Cardiac fibroblast (primary cell): Measurements from ENCODE around the gene RNASEH2A.

Experiments used
- DNase-seq, 2 donors: peaks; one replicate each; pipeline versions ENCODE4 v3.0.0 to v3.0.0-alpha.2; 2010; ENCODE audit warnings: low read depth in 2 of 2
- H3K4me3 ChIP-seq, 2 donors: replicated peaks in 1 of 2; 1 replicate in 1 of 2; 2 replicates in 1 of 2; pipeline ENCODE4 v1.5.1; 2011; ENCODE audit warnings: low read depth in 2 of 2, low read length in 2 of 2, mild to moderate bottlenecking in 2 of 2, moderate library complexity in 1 of 2
- TF ChIP-seq, protein P1 (sequence below): IDR thresholded peaks from one replicate; pipeline ENCODE4 v1.5.1; 2011; ENCODE audit warnings: low read depth, mild to moderate bottlenecking, low read length, inconsistent platforms

Gene RNASEH2A

DNA sequence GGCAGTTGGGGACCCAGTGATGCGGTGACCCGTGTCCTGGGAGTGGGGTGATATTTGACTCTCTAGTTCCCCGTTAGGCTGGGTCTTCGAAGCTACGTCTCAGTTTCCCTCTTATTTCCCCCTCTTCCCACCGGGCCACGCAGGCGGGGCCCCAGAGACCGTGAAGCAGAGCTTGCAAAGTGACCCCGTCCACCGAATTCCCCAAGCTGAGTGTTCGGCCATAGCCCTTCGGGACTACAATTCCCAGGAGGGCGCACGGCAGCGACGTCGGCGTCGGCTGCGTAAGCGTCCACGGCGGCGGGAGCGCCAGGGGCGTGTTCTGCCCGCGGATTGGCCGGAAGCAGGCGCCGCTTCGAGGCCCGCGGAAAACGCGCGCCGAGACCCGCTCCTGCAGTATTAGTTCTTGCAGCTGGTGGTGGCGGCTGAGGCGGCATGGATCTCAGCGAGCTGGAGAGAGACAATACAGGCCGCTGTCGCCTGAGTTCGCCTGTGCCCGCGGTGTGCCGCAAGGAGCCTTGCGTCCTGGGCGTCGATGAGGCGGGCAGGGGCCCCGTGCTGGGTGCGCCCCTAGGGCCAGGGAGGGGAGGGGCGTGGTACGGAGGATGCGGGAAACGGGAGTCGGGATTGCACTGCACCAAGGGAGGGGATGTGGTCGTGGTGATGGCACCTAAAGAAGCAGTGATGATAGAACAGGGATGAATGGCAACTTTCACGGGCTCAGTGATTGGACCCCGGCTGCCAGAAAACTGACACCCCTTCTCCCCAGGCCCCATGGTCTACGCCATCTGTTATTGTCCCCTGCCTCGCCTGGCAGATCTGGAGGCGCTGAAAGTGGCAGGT is at the start of gene RNASEH2A:
Gene RNASEH2A, plus strand, starts transcription at position 343 of the 840 bp plus-strand sequence. Its CDS starts 90 bp downstream, at position 433.
- TF ChIP-seq, protein P1, sequence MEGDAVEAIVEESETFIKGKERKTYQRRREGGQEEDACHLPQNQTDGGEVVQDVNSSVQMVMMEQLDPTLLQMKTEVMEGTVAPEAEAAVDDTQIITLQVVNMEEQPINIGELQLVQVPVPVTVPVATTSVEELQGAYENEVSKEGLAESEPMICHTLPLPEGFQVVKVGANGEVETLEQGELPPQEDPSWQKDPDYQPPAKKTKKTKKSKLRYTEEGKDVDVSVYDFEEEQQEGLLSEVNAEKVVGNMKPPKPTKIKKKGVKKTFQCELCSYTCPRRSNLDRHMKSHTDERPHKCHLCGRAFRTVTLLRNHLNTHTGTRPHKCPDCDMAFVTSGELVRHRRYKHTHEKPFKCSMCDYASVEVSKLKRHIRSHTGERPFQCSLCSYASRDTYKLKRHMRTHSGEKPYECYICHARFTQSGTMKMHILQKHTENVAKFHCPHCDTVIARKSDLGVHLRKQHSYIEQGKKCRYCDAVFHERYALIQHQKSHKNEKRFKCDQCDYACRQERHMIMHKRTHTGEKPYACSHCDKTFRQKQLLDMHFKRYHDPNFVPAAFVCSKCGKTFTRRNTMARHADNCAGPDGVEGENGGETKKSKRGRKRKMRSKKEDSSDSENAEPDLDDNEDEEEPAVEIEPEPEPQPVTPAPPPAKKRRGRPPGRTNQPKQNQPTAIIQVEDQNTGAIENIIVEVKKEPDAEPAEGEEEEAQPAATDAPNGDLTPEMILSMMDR: no peak
- H3K4me3 ChIP-seq: peak within 1 kb of the TSS; percentile 83
- DNase-seq: peak; percentile 92 to 95

DNA sequence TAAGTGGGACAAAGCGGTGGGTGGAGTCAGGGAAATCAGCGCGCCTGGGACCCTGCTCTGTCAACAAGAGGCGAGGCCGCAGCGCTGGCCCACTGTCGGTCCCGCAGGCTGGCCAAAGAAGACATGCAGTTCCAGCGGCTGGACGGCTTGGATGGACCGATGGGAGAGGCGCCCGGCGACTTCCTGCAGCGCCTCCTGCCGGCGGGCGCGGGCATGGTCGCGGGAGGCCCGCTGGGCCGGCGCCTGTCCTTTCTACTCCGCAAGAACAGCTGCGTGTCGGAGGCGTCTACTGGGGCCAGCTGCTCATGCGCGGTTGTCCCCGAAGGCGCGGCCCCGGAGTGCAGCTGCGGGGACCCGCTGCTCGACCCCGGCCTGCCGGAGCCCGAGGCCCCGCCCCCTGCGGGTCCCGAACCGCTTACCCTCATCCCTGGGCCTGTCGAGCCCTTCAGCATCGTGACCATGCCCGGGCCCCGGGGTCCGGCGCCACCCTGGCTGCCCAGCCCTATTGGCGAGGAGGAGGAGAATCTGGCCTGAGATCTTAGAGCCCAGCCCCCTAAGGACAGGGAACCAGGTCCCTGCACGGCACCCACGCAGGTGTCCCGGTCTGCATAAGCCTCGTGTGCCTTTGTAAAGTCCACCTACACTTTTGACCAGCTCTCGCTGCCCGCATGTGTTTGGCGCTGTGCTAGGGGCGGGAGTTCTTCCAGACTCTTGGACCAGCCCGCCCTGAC is 48.7 kb upstream of the RNASEH2A start:
- DNase-seq: peak; percentile 80 to 83
- peak overlapping the region; percentile 32 to 47 for H3K4me3 ChIP-seq
- TF ChIP-seq, protein P1: peak; percentile 71

DNA sequence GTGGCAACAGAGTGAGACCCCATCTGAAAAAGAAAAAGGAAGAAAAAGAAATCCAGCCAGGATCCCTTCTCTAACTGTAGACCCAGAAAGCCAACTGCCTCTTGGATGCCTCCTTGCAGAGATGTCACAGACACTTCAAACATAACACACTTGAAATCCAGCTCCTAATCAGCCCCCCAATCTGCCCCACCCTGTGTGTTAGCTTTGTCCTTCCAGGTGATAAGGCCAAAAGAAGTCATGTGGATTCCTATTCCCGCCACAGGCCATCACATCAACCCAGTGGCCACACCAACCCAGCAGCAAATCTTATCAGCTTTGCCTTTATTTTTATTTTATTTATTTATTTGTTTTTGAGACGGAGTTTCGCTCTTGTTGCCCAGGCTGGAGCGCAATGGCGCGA is 46.7 kb upstream of the RNASEH2A start:
- H3K4me3 ChIP-seq: no peak overlapping the region
- no peak for DNase-seq
- TF ChIP-seq, protein P1: no peak

DNA sequence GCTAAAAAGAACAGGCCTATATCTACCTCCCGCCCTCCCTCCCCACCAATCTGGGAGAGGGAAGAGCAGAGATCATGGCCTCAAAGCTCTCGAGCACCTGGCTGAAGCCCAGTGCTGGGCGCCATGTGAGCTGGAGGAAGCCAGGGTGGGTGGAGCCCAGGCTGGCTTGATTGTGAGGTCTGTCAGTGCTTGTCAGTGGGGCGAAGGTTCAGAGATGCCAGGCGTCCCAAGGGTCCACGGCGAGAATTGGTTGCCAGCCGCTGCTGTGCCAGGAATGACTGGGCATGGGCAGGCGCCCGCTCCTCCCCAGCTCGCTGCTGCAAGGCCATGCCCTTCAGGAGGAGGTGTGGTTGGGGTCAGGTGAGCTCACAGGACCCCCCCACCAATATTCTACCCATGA is 43.3 kb upstream of the RNASEH2A start:
- TF ChIP-seq, protein P1: no peak
- no peak overlapping the region for H3K4me3 ChIP-seq
- DNase-seq: no peak

DNA sequence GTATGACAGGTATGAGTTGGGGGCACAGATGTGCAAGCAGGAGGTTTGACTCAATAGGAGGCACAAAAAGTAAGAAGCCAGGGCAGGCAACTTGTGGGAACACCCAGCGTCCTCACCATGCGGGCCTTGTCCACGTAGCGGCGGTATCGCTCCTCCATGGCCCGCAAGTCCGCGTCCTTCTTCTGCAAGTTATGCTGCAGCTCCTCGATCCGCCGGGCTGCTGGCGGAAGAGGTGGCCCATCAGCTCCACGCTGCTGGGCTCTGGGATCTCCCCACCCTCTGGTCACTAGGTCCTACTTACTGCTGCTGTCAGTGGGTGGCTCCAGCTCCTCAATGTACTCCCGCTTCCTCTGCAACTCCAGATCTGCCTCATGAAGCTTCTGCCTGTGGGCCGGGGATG is 41.7 kb upstream of the RNASEH2A start:
- H3K4me3 ChIP-seq: no peak overlapping the region
- no peak for DNase-seq
- TF ChIP-seq, protein P1: no peak

DNA sequence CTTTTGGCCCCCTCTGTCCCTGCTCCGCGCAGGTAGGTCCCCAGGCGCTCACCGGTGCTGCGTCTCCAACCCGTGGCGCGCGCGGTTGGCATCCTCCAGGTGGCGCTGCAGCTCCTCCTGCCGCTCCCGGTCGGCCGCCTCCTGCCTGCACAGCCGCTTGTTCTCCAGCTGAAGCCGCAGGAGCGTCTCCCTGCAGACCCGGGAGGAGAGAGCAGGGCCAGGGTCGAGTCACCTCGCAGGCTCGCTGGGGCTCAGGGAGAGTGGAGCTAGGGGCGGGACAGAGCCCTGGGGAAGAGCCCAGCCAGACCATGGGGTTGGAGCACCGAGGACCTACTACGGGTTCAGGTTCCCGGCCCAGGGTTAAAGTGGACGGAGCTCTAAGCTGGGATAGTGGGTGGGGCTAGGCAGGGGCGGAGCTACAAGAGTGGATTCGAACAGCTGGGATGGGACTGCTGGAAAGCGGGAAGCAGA is 40.3 kb upstream of the RNASEH2A start:
- peak; percentile 74 to 75 for DNase-seq
- TF ChIP-seq, protein P1: peak; percentile 59
- H3K4me3 ChIP-seq: peak overlapping the region; percentile 36 to 40
